ENCODE measurements around the gene CDH23.

GRCh38 chr10:71358277-71358676 is 38.4 kb upstream of the CDH23 start:
- no peak for TF ChIP-seq POLR2A (IDR thresholded peaks at IDR 0.05)
- no peak for TF ChIP-seq CTCF (IDR thresholded peaks at IDR 0.05)
